ENCODE data around the gene GRP. TPM values are rescaled to one million over a fixed set of nuclear protein-coding genes. Genes with fewer than 3 reads are reported as not detected.

The GRP gene
- total RNA-seq, 1 donor from 2014 or later, result not detected

GRCh38 chr18:59220164-59220783 lies 316 bp downstream of the GRP start:
- no peak for DNase-seq
- Histone ChIP-seq H3K36me3 (no peaks in the 10 kb centered on the region), H3K4me3 (no peak overlapping the region)

GRCh38 chr18:59220784-59221765 lies 1.1 kb downstream of the GRP start:
- Histone ChIP-seq H3K9me3 (no peaks in the 10 kb centered on the region), H3K27me3 (peaks cover 64% of the 10 kb centered on the region), H3K36me3 (no peaks in the 10 kb centered on the region), H3K27ac (no peak overlapping the region), H3K4me1 (no peaks in the 10 kb centered on the region), H3K4me3 (no peak overlapping the region)
- TF ChIP-seq CTCF (IDR thresholded peaks at IDR 0.05), result no peak
- ATAC-seq, result no peak
- intact Hi-C loops (cut with DNase I), result no loop called here
- no peak for DNase-seq

More at GRCh38 chr18:59220164-59220783, 316 bp downstream of the GRP start:
- intact Hi-C loops (cut with DNase I), result no loop called here
- no peaks in the 10 kb centered on the region for H3K9me3 ChIP-seq
- no peak for TF ChIP-seq CTCF (IDR thresholded peaks at IDR 0.05)
- H3K27ac ChIP-seq, result no peak overlapping the region
- H3K27me3 ChIP-seq, result peaks cover 64% of the 10 kb centered on the region
- ATAC-seq, result no peak
- no peaks in the 10 kb centered on the region for H3K4me1 ChIP-seq

- intact Hi-C loops (cut with DNase I), result no loop called here
- TF ChIP-seq CTCF (IDR thresholded peaks at IDR 0.05), result no peak
- ATAC-seq, result no peak
- Histone ChIP-seq H3K9me3 (no peaks in the 10 kb centered on the region), H3K36me3 (no peaks in the 10 kb centered on the region), H3K27me3 (peaks cover 58% of the 10 kb centered on the region), H3K4me1 (no peaks in the 10 kb centered on the region), H3K27ac (no peak overlapping the region), H3K4me3 (no peak overlapping the region)
- DNase-seq, result no peak
These were observed 2.4 kb downstream of the GRP start for GRCh38 chr18:59222341-59222740.

GRCh38 chr18:59228351-59228750 lies 8.4 kb downstream of the GRP start:
- no peaks in the 10 kb centered on the region for H3K9me3 ChIP-seq
- H3K4me1 ChIP-seq, result no peaks in the 10 kb centered on the region
- no peak overlapping the region for H3K4me3 ChIP-seq
- ATAC-seq (no peak), DNase-seq (no peak)
- H3K27me3 ChIP-seq, result peaks cover 7% of the 10 kb centered on the region
- intact Hi-C loops (cut with DNase I), result no loop called here
- TF ChIP-seq CTCF (IDR thresholded peaks at IDR 0.05), result no peak
- no peaks in the 10 kb centered on the region for H3K36me3 ChIP-seq
- H3K27ac ChIP-seq, result no peak overlapping the region

- Histone ChIP-seq H3K9me3 (no peaks in the 10 kb centered on the region), H3K4me3 (no peak overlapping the region), H3K27me3 (no peaks in the 10 kb centered on the region), H3K36me3 (no peaks in the 10 kb centered on the region), H3K4me1 (no peaks in the 10 kb centered on the region), H3K27ac (no peak overlapping the region)
- intact Hi-C loops (cut with DNase I), result no loop called here
- ATAC-seq, result no peak
- no peak for TF ChIP-seq CTCF (IDR thresholded peaks at IDR 0.05)
- DNase-seq, result no peak
These were observed 9.2 kb downstream of the GRP start for GRCh38 chr18:59229191-59229590.

All from upper lobe of right lung (tissue), 1 donor.